Measurements from ENCODE around the gene ITPR1.
A peak's percentile ranks its signal among the peaks of the same experiment; 100 is the strongest.

ITPR1 gene

GRCh38 chr3:4547799-4548198 lies 54.7 kb downstream of the ITPR1 start:
- TF ChIP-seq ISL1 (CRISPR knock-in tag; IDR thresholded peaks at IDR 0.05), result peak; percentile 28; the same call in 1 of the 2 replicates
- no peak for TF ChIP-seq TCF4 (CRISPR knock-in tag; IDR thresholded peaks at IDR 0.05; ENCODE audit: borderline replicate concordance)
- no peak for ATAC-seq

GRCh38 chr3:4548356-4548755 lies 55.2 kb downstream of the ITPR1 start:
- TF ChIP-seq GLIS3 (CRISPR knock-in tag; IDR thresholded peaks at IDR 0.05) (no peak), BACH2 (CRISPR knock-in tag; IDR thresholded peaks at IDR 0.05; ENCODE audit: borderline replicate concordance) (no peak), CREB5 (CRISPR knock-in tag; IDR thresholded peaks at IDR 0.05; ENCODE audit: low read depth) (no peak), ZC3H10 (CRISPR knock-in tag; IDR thresholded peaks at IDR 0.05) (no peak), ZNF565 (CRISPR knock-in tag; conservative IDR thresholded peaks at IDR 0.05; ENCODE audit: low read depth) (no peak), CSDC2 (CRISPR knock-in tag; IDR thresholded peaks at IDR 0.05) (no peak), PPARA (CRISPR knock-in tag; IDR thresholded peaks at IDR 0.05; ENCODE audit: borderline replicate concordance) (no peak), ZNF70 (CRISPR knock-in tag; IDR thresholded peaks at IDR 0.05) (no peak), ZFP3 (CRISPR knock-in tag; IDR thresholded peaks at IDR 0.05) (no peak), PATZ1 (CRISPR knock-in tag; IDR thresholded peaks at IDR 0.05; ENCODE audit: borderline replicate concordance) (no peak), SNAI2 (CRISPR knock-in tag; IDR thresholded peaks at IDR 0.05) (no peak)
- ATAC-seq, result no peak

GRCh38 chr3:4548780-4549179 lies 55.6 kb downstream of the ITPR1 start:
- no peak for ATAC-seq
- TF ChIP-seq PPARA (CRISPR knock-in tag; IDR thresholded peaks at IDR 0.05; ENCODE audit: borderline replicate concordance) (no peak), RARB (CRISPR knock-in tag; IDR thresholded peaks at IDR 0.05) (no peak), ZFP3 (CRISPR knock-in tag; IDR thresholded peaks at IDR 0.05) (no peak), TSHZ2 (CRISPR knock-in tag; IDR thresholded peaks at IDR 0.05) (no peak), ZNF70 (CRISPR knock-in tag; IDR thresholded peaks at IDR 0.05) (no peak), ZNF8 (CRISPR knock-in tag; IDR thresholded peaks at IDR 0.05) (no peak)

GRCh38 chr3:4549896-4550295 lies 56.7 kb downstream of the ITPR1 start:
- TF ChIP-seq CREB5 (CRISPR knock-in tag; IDR thresholded peaks at IDR 0.05; ENCODE audit: low read depth) (no peak), OSR1 (CRISPR knock-in tag; IDR thresholded peaks at IDR 0.05) (no peak), BACH2 (CRISPR knock-in tag; IDR thresholded peaks at IDR 0.05; ENCODE audit: borderline replicate concordance) (no peak), PPARA (CRISPR knock-in tag; IDR thresholded peaks at IDR 0.05; ENCODE audit: borderline replicate concordance) (no peak), POU6F1 (CRISPR knock-in tag; IDR thresholded peaks at IDR 0.05; ENCODE audit: borderline replicate concordance, low read depth) (no peak), ZFP3 (CRISPR knock-in tag; IDR thresholded peaks at IDR 0.05) (no peak), GLIS3 (CRISPR knock-in tag; IDR thresholded peaks at IDR 0.05) (no peak), ZFP30 (CRISPR knock-in tag; IDR thresholded peaks at IDR 0.05) (no peak), TCF4 (CRISPR knock-in tag; IDR thresholded peaks at IDR 0.05; ENCODE audit: borderline replicate concordance) (no peak), ESRRG (CRISPR knock-in tag; IDR thresholded peaks at IDR 0.05) (no peak), ISL1 (CRISPR knock-in tag; IDR thresholded peaks at IDR 0.05) (no peak), ZNF565 (CRISPR knock-in tag; conservative IDR thresholded peaks at IDR 0.05; ENCODE audit: low read depth) (no peak), CSDC2 (CRISPR knock-in tag; IDR thresholded peaks at IDR 0.05) (no peak), RARB (CRISPR knock-in tag; IDR thresholded peaks at IDR 0.05) (no peak), ZNF8 (CRISPR knock-in tag; IDR thresholded peaks at IDR 0.05) (no peak), CSRNP3 (CRISPR knock-in tag; IDR thresholded peaks at IDR 0.05) (no peak), PATZ1 (CRISPR knock-in tag; IDR thresholded peaks at IDR 0.05; ENCODE audit: borderline replicate concordance) (no peak)
- ATAC-seq, result no peak

Measured in SK-N-SH treated with all-trans-retinoic acid at 6 μM for 48 hours (cell line).